Upper lobe of left lung (tissue), 6 donors: ENCODE results near the gene LSM12. TPM values are rescaled to one million over a fixed set of nuclear protein-coding genes. Genes with fewer than 3 reads are reported as not detected.

Source experiments
- ATAC-seq, 2 donors: fragments of 200-7000 bp; cut with Tn5 transposase; one replicate each; pipeline ENCODE4 v1.9.1; 2022; ENCODE audit warnings: mild to moderate bottlenecking in 2 of 2, moderate library complexity in 2 of 2; ENCODE audit not compliant: low FRiP score in 2 of 2
- DNase-seq, 2 donors: peaks; one replicate each; pipeline ENCODE4 v3.0.0-alpha.2; 2019 to 2020
- H3K27ac ChIP-seq, 4 donors: fragments of 200-600 bp; sonication (generic); one replicate each; pipeline ENCODE4 v1.5.1; 2016 to 2019
- H3K27me3 ChIP-seq, 4 donors: fragments of 200-600 bp; sonication (generic); one replicate each; pipeline ENCODE4 v1.5.1; 2017 to 2019
- H3K36me3 ChIP-seq, 4 donors: fragments of 200-600 bp; sonication (generic); one replicate each; pipeline ENCODE4 v1.5.1; 2016 to 2019
- H3K4me1 ChIP-seq, 4 donors: fragments of 200-600 bp; sonication (generic); one replicate each; pipeline ENCODE4 v1.5.1; 2018 to 2019
- H3K4me3 ChIP-seq, 4 donors: fragments of 200-600 bp; sonication (generic); one replicate each; pipeline ENCODE4 v1.5.1; 2017 to 2019; ENCODE audit warnings: mild to moderate bottlenecking in 2 of 4, moderate library complexity in 1 of 4
- H3K9me3 ChIP-seq, 4 donors: fragments of 200-600 bp; sonication (generic); one replicate each; pipeline ENCODE4 v1.5.1; 2018 to 2019
- EP300 ChIP-seq, 4 donors: sonication (generic); formaldehyde crosslinking; IDR thresholded peaks; one replicate each; pipeline ENCODE4 v1.5.1; 2017; ENCODE audit warnings: antibody characterized with exemption in 4 of 4, control low read depth in 2 of 4
- POLR2A ChIP-seq, 4 donors: fragments of 450-650 bp; IDR thresholded peaks; one replicate each; pipeline ENCODE4 v1.5.1; 2016 to 2017; ENCODE audit warnings: antibody characterized with exemption in 4 of 4, mild to moderate bottlenecking in 2 of 4
- POLR2AphosphoS5 ChIP-seq, 2 donors: sonication (generic); formaldehyde crosslinking; IDR thresholded peaks; one replicate each; pipeline ENCODE4 v1.5.1; 2017; ENCODE audit warnings: antibody characterized with exemption in 2 of 2
- WGBS, 2 donors: methylation state at CpG; one replicate each; pipeline ENCODE4 v1.1.5; 2017 to 2018; 5-methylcytosine and 5-hydroxymethylcytosine counted together
- total RNA-seq, 6 donors: library from RNA; depleted of rRNA in 4 of 6; stranded (reverse); fragments of >200 nt in 4 of 6; gene quantifications; one replicate each; pipeline versions ENCODE4 v1.1.0 to v1.2.1, GENCODE V29; 2016 to 2021
- TF ChIP-seq, protein P1 (sequence below), 6 experiments: fragments of 450-650 bp in 4 of 6; fragments of 200-600 bp in 2 of 6; sonication (generic) in 2 of 6; IDR thresholded peaks; one replicate each; pipeline ENCODE4 v1.5.1; 2016 to 2019; ENCODE audit warnings: antibody characterized with exemption in 6 of 6
- donor health status: DM: no; HTN: no; CAD: no; lungs with moderate emphysema.
- donor health status: DM: no; HTN: yes; CAD: no; lungs with severe emphysema.

LSM12 gene
- total RNA-seq, 6 donors from 2014 or later: 14.8 to 38.3 (median 33.6) TPM

DNA sequence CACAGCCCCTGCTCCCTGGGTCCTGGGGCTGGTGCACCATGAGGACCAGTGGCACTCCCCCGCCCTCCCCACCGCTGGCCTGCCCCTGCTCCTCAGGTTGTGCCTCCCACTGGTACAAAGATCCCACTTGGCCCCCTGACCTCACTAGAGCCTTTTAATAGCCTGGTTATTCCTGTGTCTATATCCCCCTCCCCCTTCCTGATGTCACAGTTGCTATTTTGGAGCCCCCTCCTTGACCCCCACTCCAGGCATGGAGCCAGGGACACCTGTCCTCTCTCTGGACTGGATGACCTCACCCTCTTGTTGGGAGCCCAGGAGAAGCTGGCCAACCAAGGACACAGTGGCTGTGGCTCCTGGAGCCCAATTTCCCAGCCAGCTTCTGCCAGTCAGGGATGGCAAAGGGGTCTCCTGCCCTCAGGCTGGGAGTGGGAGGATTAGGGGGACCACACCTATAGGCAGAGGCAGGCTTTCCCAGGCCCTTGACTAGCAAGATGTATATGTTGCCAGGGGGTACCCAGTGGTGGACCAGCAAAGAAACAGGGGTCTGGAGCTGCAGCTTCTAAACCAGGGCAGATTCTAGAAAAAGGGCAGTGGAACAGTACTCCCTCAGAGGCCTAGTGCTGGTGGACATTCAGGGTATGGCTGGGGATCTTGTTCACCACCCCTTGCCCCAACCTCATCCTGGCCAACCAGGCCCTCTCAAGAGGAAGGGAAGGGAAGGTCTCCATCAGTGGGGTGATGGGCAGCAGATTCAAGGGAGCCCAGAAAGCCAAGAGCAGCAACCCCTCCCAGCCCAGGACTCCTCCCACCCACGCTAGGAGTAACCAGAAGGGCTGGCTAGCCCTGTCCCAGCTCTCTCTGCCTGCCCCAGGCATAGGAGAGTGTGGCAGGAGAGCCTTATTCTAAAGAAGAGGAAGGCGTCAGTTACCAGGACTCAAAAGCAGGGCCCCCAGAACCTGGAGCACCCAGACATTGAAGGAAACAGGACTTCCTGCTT lies 46.1 kb upstream of the LSM12 start:
- H3K4me3 ChIP-seq: no peak overlapping the region
- H3K9me3 ChIP-seq: no peaks in the 10 kb centered on the region
- no peaks in the 10 kb centered on the region for H3K27me3 ChIP-seq
- H3K36me3 ChIP-seq: peaks cover 0 to 33% (median 16%) of the 10 kb centered on the region in 4 donors
- no peak for ATAC-seq
- TF ChIP-seq, protein P1, sequence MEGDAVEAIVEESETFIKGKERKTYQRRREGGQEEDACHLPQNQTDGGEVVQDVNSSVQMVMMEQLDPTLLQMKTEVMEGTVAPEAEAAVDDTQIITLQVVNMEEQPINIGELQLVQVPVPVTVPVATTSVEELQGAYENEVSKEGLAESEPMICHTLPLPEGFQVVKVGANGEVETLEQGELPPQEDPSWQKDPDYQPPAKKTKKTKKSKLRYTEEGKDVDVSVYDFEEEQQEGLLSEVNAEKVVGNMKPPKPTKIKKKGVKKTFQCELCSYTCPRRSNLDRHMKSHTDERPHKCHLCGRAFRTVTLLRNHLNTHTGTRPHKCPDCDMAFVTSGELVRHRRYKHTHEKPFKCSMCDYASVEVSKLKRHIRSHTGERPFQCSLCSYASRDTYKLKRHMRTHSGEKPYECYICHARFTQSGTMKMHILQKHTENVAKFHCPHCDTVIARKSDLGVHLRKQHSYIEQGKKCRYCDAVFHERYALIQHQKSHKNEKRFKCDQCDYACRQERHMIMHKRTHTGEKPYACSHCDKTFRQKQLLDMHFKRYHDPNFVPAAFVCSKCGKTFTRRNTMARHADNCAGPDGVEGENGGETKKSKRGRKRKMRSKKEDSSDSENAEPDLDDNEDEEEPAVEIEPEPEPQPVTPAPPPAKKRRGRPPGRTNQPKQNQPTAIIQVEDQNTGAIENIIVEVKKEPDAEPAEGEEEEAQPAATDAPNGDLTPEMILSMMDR (IDR thresholded peaks at IDR 0.05): no peak
- DNase-seq: no peak
- H3K27ac ChIP-seq: peak overlapping the region; percentile 29 to 89 (median 73)
- 79% methylated on average over 4 of the region's 4 CpGs for WGBS, 2 donors
- peaks cover 47 to 59% (median 59%) of the 10 kb centered on the region in 4 donors for H3K4me1 ChIP-seq

DNA sequence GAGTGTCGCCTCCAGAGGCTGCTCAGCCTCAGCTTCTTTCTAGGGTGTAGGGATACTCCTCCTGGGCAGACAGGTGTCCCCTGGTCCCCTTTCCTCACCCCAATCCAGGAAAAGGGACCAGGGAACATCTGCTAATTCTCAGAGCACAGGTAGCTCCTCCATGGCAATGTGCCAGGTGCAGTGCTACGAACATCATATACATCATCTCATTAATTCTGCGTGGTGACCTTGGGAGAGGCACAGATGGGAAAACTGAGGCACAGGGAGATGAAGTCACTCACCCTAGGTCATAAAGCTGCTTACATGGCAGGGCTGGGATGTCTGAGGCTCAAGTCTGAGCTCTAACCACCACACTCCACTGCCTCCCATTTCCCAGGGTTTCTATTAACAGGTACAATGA lies 45.3 kb upstream of the LSM12 start:
- Histone ChIP-seq H3K4me1 (peaks cover 54 to 67% (median 63%) of the 10 kb centered on the region in 4 donors), H3K36me3 (peaks cover 0 to 25% (median 13%) of the 10 kb centered on the region in 4 donors), H3K27me3 (no peaks in the 10 kb centered on the region), H3K27ac (peak overlapping the region; percentile 71 to 90 (median 82)), H3K9me3 (no peaks in the 10 kb centered on the region), H3K4me3 (peak overlapping the region in 1 of 4 donors; percentile 41)
- 75 to 83% methylated on average over 3 of the region's 3 CpGs for WGBS, 2 donors
- TF ChIP-seq EP300 (IDR thresholded peaks at IDR 0.05) (no peak), POLR2AphosphoS5 (IDR thresholded peaks at IDR 0.05) (no peak), POLR2A (IDR thresholded peaks at IDR 0.05) (no peak)
- TF ChIP-seq, protein P1 (IDR thresholded peaks at IDR 0.05): no peak
- ATAC-seq (no peak), DNase-seq (no peak)

DNA sequence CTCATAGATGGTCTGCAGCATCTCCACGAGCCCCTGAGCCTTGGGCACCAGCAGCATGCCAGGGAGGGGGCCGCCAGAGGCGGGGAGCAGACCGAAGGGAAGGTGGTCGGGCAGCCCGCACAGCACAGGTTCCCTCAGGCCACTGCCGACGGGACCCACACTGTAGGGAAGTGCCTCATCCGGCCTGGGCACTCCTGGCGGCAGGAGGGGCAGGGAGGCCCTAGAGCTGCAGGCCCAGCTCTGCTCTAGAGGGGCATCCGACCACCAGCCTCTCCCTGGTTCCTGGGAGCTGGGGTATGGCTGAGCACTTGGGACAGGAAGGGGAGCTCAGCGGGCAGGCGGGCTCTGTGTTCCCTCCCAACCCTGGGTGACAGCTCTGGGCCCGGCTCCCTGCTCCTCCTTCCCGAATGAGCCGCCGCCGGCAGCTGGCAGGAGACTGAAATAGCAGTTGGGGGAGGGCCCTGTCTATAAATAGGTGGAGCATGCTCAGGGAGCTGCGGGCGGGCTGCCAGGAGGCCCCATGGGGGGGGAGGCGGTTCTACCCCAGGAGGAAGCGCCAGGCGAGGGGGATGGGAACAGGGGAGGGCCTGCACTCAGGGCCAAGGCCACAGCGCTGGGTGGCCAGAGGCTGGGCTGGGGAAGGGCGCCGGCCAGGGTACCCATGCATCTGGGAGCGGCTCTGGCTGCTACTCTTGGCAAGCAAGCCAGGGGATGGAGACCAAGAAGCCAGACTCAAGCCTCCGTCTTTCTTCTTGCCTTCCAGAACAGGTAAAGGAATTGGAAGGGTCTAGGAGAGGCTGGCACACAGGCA lies 44.6 kb upstream of the LSM12 start:
- no peaks in the 10 kb centered on the region for H3K27me3 ChIP-seq
- H3K36me3 ChIP-seq: peaks cover 0 to 18% (median 9%) of the 10 kb centered on the region in 4 donors
- DNase-seq (peak; percentile 98 to 100), ATAC-seq (peak; percentile 91 to 92)
- peak overlapping the region; percentile 71 to 90 (median 82) for H3K27ac ChIP-seq
- H3K4me3 ChIP-seq: peak overlapping the region in 3 of 4 donors; percentile 31 to 47 (median 41)
- TF ChIP-seq EP300 (IDR thresholded peaks at IDR 0.05) (peak in 1 of 4 donors; percentile 59), POLR2AphosphoS5 (IDR thresholded peaks at IDR 0.05) (peak in 1 of 2 donors; percentile 96), POLR2A (IDR thresholded peaks at IDR 0.05) (peak in 2 of 4 donors; percentile 71 to 76)
- TF ChIP-seq, protein P1 (IDR thresholded peaks at IDR 0.05): peak in 1 of 6 experiments; percentile 14
- H3K4me1 ChIP-seq: peaks cover 54 to 68% (median 62%) of the 10 kb centered on the region in 4 donors
- 3 to 7% methylated on average over 4 to 18 of the region's 28 CpGs for WGBS, 2 donors
- H3K9me3 ChIP-seq: no peaks in the 10 kb centered on the region

DNA sequence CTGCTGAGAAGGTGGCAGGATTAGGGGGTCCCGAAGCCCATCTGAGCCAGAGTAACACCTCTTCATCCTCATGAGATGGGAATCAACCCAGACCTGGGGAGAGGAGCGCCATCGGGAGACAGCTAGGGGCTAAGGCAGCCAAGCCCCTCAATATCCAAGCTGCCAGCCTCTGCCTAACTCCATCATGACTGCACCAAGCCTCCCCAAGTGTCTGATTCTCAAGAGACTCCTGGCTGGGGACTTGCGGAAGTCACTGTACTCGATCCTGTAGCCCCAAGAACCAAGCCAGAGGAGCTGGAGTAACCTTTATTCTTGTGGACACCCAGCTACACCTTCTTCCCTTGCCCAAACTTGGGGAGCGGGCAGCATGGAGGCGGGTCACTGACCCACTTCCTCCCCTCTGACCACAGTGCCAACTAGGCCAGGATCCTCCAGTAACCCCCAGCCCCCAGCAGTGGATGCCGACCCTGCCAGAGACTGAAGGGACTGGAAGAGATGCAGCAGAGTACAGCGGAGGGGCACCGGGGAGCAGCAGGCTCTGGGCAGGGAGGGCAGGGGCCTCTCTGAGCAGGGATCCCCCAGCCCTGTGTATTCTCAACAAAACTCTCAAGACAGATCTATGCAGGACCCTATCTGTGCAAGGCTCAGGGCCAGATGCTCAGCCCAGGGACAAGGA lies 43.7 kb upstream of the LSM12 start:
- Histone ChIP-seq H3K36me3 (peaks cover 0 to 11% (median 8%) of the 10 kb centered on the region in 4 donors), H3K9me3 (no peaks in the 10 kb centered on the region), H3K4me3 (peak overlapping the region in 3 of 4 donors; percentile 31 to 47 (median 41)), H3K27ac (peak overlapping the region; percentile 71 to 90 (median 82)), H3K27me3 (no peaks in the 10 kb centered on the region), H3K4me1 (peaks cover 54 to 69% (median 59%) of the 10 kb centered on the region in 4 donors)
- TF ChIP-seq EP300 (IDR thresholded peaks at IDR 0.05) (no peak), POLR2AphosphoS5 (IDR thresholded peaks at IDR 0.05) (no peak), POLR2A (IDR thresholded peaks at IDR 0.05) (no peak)
- TF ChIP-seq, protein P1 (IDR thresholded peaks at IDR 0.05): no peak
- ATAC-seq: no peak
- no peak for DNase-seq
- 61 to 94% methylated on average over 5 to 7 of the region's 10 CpGs for WGBS, 2 donors
